Measurements from ENCODE around the gene SESN3.

SESN3 gene

GRCh38 chr11:95243673-95244072, 12.7 kb upstream of the SESN3 start:
- Histone ChIP-seq H3K36me3 (ENCODE audit: insufficient read depth, low read length) (no peaks in the 10 kb centered on the region), H3K79me2 (ENCODE audit: insufficient read depth, low read length) (no peaks in the 10 kb centered on the region), H3K4me2 (ENCODE audit: insufficient read depth, low read length) (no peak overlapping the region), H3K9me3 (ENCODE audit: insufficient read depth, low read length, severe bottlenecking) (no peaks in the 10 kb centered on the region), H3K9ac (ENCODE audit: low read depth, low read length) (no peak overlapping the region), H3K4me1 (ENCODE audit: insufficient read depth, low read length) (no peaks in the 10 kb centered on the region), H4K20me1 (ENCODE audit: insufficient read depth, low read length) (no peaks in the 10 kb centered on the region), H3K27me3 (ENCODE audit: insufficient read depth, low read length, poor library complexity) (no peaks in the 10 kb centered on the region), H3K4me3 (ENCODE audit: low read depth in 1 of 2, low read length in 2 of 2) (no peak overlapping the region), H3K27ac (ENCODE audit: low read length) (no peak overlapping the region), H2AFZ (ENCODE audit: low read depth, low read length) (no peak overlapping the region)
- ATAC-seq (ENCODE audit: insufficient read depth, low read depth) (no peak), DNase-seq (no peak)
- TF ChIP-seq EZH2 (IDR thresholded peaks at IDR 0.05; ENCODE audit: borderline replicate concordance, low read depth, low read length, severe bottlenecking): no peak
- no peak for TF ChIP-seq CTCF (IDR thresholded peaks at IDR 0.05; ENCODE audit: borderline replicate concordance, extremely low read depth, low read length, poor library complexity, severe bottlenecking)

GRCh38 chr11:95242845-95243605, 12.0 kb upstream of the SESN3 start:
- Histone ChIP-seq H3K4me2 (ENCODE audit: insufficient read depth, low read length) (no peak overlapping the region), H3K27me3 (ENCODE audit: insufficient read depth, low read length, poor library complexity) (no peaks in the 10 kb centered on the region), H3K9me3 (ENCODE audit: insufficient read depth, low read length, severe bottlenecking) (no peaks in the 10 kb centered on the region), H2AFZ (ENCODE audit: low read depth, low read length) (no peak overlapping the region), H3K79me2 (ENCODE audit: insufficient read depth, low read length) (no peaks in the 10 kb centered on the region), H4K20me1 (ENCODE audit: insufficient read depth, low read length) (no peaks in the 10 kb centered on the region), H3K36me3 (ENCODE audit: insufficient read depth, low read length) (no peaks in the 10 kb centered on the region), H3K27ac (ENCODE audit: low read length) (no peak overlapping the region), H3K4me3 (ENCODE audit: low read depth in 1 of 2, low read length in 2 of 2) (no peak overlapping the region), H3K9ac (ENCODE audit: low read depth, low read length) (no peak overlapping the region), H3K4me1 (ENCODE audit: insufficient read depth, low read length) (no peaks in the 10 kb centered on the region)
- ATAC-seq (ENCODE audit: insufficient read depth, low read depth) (no peak), DNase-seq (no peak)
- no peak for TF ChIP-seq CTCF (IDR thresholded peaks at IDR 0.05; ENCODE audit: borderline replicate concordance, extremely low read depth, low read length, poor library complexity, severe bottlenecking)
- no peak for TF ChIP-seq EZH2 (IDR thresholded peaks at IDR 0.05; ENCODE audit: borderline replicate concordance, low read depth, low read length, severe bottlenecking)

GRCh38 chr11:95242091-95242844, 11.3 kb upstream of the SESN3 start:
- Histone ChIP-seq H3K4me3 (ENCODE audit: low read depth in 1 of 2, low read length in 2 of 2) (no peak overlapping the region), H3K27ac (ENCODE audit: low read length) (no peak overlapping the region), H4K20me1 (ENCODE audit: insufficient read depth, low read length) (no peaks in the 10 kb centered on the region), H3K4me2 (ENCODE audit: insufficient read depth, low read length) (no peak overlapping the region), H3K9ac (ENCODE audit: low read depth, low read length) (no peak overlapping the region), H2AFZ (ENCODE audit: low read depth, low read length) (no peak overlapping the region), H3K79me2 (ENCODE audit: insufficient read depth, low read length) (no peaks in the 10 kb centered on the region), H3K9me3 (ENCODE audit: insufficient read depth, low read length, severe bottlenecking) (no peaks in the 10 kb centered on the region), H3K27me3 (ENCODE audit: insufficient read depth, low read length, poor library complexity) (no peaks in the 10 kb centered on the region), H3K4me1 (ENCODE audit: insufficient read depth, low read length) (no peaks in the 10 kb centered on the region), H3K36me3 (ENCODE audit: insufficient read depth, low read length) (no peaks in the 10 kb centered on the region)
- TF ChIP-seq EZH2 (IDR thresholded peaks at IDR 0.05; ENCODE audit: borderline replicate concordance, low read depth, low read length, severe bottlenecking) (no peak), CTCF (IDR thresholded peaks at IDR 0.05; ENCODE audit: borderline replicate concordance, extremely low read depth, low read length, poor library complexity, severe bottlenecking) (no peak)
- DNase-seq (no peak), ATAC-seq (ENCODE audit: insufficient read depth, low read depth) (no peak)
